ENCODE results near the gene TMEM108. TPM values are rescaled to one million over a fixed set of nuclear protein-coding genes. Genes with fewer than 3 reads are reported as not detected.

The TMEM108 gene
- total RNA-seq, 1 donor from 2014 or later, result 15.4 TPM

DNA sequence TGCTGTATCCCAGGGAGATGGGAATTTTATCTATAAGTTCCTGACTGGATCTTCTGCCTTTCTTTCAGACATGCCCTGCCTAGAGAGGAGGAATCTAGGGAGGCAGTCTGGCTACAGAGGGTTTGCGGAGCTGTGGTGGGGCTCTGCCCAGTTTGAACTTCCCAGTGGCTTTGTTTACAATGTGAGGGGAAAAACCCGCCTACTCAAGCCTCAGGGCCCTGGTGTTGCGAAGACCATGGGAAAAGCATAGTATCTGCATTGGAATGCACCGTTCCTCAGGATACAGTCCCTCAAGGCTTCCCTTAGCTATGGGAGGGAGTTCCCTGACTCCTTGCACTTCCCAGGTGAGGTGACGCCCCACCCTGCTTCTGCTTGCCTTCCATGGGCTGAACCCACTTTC, 168.7 kb downstream of the TMEM108 start:
- Histone ChIP-seq H3K27me3 (no peaks in the 10 kb centered on the region), H3K36me3 (no peaks in the 10 kb centered on the region), H3K27ac (no peak overlapping the region), H3K4me1 (peaks cover 10% of the 10 kb centered on the region), H3K9me3 (no peaks in the 10 kb centered on the region), H3K4me3 (no peak overlapping the region)
- ATAC-seq (no peak), DNase-seq (no peak)
- intact Hi-C loops (cut with DNase I), result no loop called here
- TF ChIP-seq, protein P1, sequence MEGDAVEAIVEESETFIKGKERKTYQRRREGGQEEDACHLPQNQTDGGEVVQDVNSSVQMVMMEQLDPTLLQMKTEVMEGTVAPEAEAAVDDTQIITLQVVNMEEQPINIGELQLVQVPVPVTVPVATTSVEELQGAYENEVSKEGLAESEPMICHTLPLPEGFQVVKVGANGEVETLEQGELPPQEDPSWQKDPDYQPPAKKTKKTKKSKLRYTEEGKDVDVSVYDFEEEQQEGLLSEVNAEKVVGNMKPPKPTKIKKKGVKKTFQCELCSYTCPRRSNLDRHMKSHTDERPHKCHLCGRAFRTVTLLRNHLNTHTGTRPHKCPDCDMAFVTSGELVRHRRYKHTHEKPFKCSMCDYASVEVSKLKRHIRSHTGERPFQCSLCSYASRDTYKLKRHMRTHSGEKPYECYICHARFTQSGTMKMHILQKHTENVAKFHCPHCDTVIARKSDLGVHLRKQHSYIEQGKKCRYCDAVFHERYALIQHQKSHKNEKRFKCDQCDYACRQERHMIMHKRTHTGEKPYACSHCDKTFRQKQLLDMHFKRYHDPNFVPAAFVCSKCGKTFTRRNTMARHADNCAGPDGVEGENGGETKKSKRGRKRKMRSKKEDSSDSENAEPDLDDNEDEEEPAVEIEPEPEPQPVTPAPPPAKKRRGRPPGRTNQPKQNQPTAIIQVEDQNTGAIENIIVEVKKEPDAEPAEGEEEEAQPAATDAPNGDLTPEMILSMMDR (IDR thresholded peaks at IDR 0.05), result no peak

DNA sequence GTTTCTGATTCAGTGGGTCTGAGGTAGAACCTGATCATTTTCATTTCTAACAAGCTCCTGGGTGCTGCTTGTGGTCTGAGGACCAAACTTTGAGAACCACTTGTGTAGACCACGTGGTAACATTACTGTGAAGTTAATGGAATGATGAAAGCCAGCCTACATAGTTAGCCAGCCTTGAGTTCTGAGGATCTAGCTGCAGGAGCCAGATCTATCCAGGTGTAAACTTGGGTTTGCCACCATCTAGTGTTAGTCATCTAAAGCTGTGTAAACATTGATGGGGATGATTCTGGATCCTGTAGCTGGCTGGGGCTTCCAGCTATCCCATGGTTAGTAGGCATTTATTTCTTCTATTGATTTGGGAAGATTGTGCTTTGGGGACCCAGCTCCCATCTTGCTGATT, 170.0 kb downstream of the TMEM108 start:
- TF ChIP-seq, protein P1 (IDR thresholded peaks at IDR 0.05), result no peak
- no peak for DNase-seq
- no peaks in the 10 kb centered on the region for H3K36me3 ChIP-seq
- peaks cover 16% of the 10 kb centered on the region for H3K4me1 ChIP-seq
- H3K9me3 ChIP-seq, result no peaks in the 10 kb centered on the region
- no peak overlapping the region for H3K27ac ChIP-seq
- intact Hi-C loops (cut with DNase I), result no loop called here
- ATAC-seq, result peak; percentile 41
- H3K4me3 ChIP-seq, result no peak overlapping the region
- no peaks in the 10 kb centered on the region for H3K27me3 ChIP-seq

DNA sequence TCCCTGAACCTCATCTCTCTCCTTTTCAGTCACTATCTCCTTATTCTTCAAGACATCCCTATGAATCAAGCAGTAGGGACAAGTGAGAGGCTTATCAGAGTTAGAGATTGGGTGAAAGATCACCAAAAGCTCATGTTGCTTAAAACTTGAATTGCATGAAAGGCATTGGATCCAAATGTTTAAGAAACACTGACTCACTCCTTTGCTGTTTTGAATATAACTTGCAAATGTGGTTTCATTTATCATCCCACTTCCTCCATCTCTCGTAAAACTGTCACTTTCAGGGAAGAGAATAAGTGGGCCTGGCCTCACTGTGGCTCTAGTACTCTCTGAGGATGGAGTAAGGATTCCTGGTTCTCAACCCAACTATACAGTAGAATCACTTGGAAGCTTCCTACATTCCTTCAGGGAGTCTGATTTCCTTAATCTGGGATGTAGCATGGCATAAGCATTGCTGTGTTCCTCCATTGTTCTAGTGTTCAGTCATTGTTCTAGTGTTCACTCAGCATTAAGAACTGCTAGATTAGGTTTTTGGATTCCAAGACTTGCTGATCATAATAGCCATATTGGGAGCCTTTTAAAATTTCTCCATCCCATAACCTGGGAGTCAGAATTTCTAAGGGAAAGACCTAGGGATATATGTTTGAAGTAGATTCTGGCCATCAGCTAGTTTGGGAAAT, 171.8 kb downstream of the TMEM108 start:
- no peaks in the 10 kb centered on the region for H3K27me3 ChIP-seq
- TF ChIP-seq, protein P1 (IDR thresholded peaks at IDR 0.05), result no peak
- H3K9me3 ChIP-seq, result no peaks in the 10 kb centered on the region
- no peak for DNase-seq
- no peak for ATAC-seq
- intact Hi-C loops (cut with DNase I), result no loop called here
- H3K36me3 ChIP-seq, result no peaks in the 10 kb centered on the region
- H3K27ac ChIP-seq, result no peak overlapping the region
- peaks cover 16% of the 10 kb centered on the region for H3K4me1 ChIP-seq
- no peak overlapping the region for H3K4me3 ChIP-seq

DNA sequence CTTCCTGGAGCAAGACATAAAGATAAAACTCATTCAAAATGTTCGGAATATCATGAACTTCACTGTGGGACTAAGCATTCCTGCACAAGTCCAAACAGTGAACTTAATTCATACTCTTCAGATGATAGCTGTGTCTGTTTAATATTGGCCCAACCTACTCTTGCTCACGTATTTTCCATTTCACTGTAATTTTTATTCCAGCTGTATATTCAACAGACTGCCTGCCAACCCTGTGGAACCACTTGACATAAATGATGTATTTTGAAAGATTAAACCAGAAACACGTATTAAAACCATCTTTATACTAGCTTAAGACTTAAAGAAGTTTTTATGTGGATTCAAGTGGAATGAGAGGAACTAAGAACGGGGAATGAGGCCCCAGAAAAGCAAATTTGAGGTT, 172.5 kb downstream of the TMEM108 start:
- no peak for DNase-seq

DNA sequence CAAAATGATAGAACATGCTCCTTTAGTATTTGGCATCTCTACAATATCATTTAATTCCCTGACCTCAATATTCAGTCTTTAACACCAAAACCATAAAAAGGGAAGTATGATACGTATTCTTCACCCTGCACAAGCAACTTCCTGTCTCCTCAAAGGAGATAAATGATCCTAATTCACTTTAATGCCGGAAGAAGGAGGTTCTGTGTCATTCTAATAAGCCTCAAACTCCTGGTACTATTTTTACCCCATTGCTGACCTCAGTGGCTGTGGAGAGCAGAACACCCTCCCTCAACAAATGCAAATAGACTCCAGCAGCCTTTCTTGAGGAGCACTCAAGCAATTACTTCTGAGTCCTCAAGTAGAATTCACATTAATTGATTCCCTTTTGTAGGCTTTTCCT, 173.3 kb downstream of the TMEM108 start:
- peaks cover 16% of the 10 kb centered on the region for H3K4me1 ChIP-seq
- TF ChIP-seq, protein P1 (IDR thresholded peaks at IDR 0.05), result no peak
- DNase-seq (no peak), ATAC-seq (peak; percentile 82)
- H3K27ac ChIP-seq, result no peak overlapping the region
- no peaks in the 10 kb centered on the region for H3K27me3 ChIP-seq
- no peak overlapping the region for H3K4me3 ChIP-seq
- no peaks in the 10 kb centered on the region for H3K9me3 ChIP-seq
- intact Hi-C loops (cut with DNase I), result no loop called here
- no peaks in the 10 kb centered on the region for H3K36me3 ChIP-seq

More for the DNA sequence above, 172.5 kb downstream of the TMEM108 start:
- Histone ChIP-seq H3K9me3 (no peaks in the 10 kb centered on the region), H3K4me3 (no peak overlapping the region), H3K27me3 (no peaks in the 10 kb centered on the region), H3K27ac (no peak overlapping the region), H3K4me1 (peaks cover 16% of the 10 kb centered on the region), H3K36me3 (no peaks in the 10 kb centered on the region)
- intact Hi-C loops (cut with DNase I), result no loop called here
- TF ChIP-seq, protein P1 (IDR thresholded peaks at IDR 0.05), result no peak
- no peak for ATAC-seq

DNA sequence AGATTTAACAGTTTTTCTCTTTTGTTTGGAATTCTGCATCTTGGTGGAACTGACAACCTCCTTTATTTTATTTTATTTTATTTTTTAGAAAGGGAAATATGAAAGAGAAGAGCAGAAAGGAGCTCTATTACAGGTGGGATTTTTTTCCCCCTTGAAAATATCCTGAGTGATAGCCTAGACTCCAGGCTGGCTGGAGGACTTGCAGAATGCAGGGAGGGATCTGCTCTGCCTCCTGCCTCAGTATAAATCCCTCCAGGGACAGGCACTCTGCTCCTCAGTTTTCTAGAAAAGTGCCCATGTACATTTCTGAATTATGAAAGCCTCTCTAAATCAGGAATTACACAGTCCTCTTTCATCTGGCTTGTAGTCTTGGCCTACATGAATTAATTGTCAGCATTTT, 173.7 kb downstream of the TMEM108 start:
- DNase-seq (no peak), ATAC-seq (no peak)
- Histone ChIP-seq H3K27me3 (no peaks in the 10 kb centered on the region), H3K9me3 (no peaks in the 10 kb centered on the region), H3K4me1 (peaks cover 16% of the 10 kb centered on the region), H3K4me3 (no peak overlapping the region), H3K27ac (no peak overlapping the region), H3K36me3 (no peaks in the 10 kb centered on the region)
- TF ChIP-seq, protein P1 (IDR thresholded peaks at IDR 0.05), result no peak
- intact Hi-C loops (cut with DNase I), result no loop called here
